Measurements from ENCODE around the gene LTA4H.
"Not testable (repeated sequence)": the region's sequence is repeated elsewhere in the genome, so short reads cannot be mapped to it uniquely, and the experiment has no call there.

The LTA4H gene

DNA sequence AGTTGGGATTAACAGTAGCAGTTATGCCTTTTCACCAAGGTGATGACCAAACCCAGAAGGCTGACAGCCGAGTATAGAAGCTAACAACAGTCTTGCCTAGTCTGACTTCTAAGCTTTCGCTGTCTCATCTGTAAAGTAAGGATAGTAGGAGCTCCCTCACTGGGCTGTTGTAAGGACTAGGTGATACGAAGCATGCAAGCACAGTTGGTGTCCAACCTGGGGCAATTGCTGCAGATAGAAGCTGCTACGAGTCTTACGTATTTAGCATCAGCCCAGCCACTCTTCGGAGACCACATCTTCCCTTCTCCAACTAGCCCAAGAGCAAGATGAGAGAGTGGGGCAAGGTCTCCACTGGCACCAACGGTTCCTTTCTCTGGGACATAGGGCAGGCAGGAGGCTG is 45.3 kb downstream of the LTA4H start:
- DNase-seq (ENCODE audit: low read depth, low spot score), result no peak

- no peak for DNase-seq (ENCODE audit: low read depth, low spot score)
These were observed 45.8 kb downstream of the LTA4H start for GRCh38 chr12:95989504-95990123.

DNA sequence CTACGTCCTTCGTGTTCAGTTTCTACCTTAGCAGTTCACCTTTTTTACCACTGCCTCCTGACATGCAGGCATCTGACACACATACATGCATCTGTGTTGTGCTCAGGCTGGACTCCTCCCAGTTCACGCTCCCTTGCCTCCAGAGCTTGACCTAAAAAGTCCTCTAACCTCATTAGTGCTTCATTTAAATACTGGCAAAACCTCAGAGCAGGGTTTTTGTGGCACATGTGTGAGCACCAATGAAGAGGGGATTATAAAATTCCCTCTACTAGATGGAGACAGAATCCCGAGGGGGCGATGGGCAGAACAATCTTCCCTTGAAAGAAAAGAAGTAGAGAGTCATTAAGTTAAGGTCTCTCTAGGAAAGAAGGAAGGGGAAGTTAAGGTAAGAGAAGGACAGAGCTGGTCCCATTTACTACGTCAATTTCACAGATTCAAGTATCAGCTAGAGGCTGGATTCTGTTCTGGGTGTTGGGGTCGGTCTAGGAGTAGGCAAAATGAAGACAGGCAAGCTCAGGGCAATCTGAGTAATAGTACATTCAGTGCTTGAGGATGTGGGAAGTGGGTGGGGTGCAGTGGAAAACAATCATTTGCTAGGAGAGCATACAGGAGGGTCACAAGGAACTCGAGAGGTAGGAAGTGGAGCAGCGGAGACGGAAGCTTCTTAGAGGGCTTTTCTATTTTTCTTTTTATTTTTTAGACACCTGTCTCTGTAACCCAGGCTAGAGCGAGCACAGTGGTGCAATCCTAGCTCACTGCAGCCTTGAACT is 46.7 kb downstream of the LTA4H start:
- no peak for DNase-seq (ENCODE audit: low read depth, low spot score)

DNA sequence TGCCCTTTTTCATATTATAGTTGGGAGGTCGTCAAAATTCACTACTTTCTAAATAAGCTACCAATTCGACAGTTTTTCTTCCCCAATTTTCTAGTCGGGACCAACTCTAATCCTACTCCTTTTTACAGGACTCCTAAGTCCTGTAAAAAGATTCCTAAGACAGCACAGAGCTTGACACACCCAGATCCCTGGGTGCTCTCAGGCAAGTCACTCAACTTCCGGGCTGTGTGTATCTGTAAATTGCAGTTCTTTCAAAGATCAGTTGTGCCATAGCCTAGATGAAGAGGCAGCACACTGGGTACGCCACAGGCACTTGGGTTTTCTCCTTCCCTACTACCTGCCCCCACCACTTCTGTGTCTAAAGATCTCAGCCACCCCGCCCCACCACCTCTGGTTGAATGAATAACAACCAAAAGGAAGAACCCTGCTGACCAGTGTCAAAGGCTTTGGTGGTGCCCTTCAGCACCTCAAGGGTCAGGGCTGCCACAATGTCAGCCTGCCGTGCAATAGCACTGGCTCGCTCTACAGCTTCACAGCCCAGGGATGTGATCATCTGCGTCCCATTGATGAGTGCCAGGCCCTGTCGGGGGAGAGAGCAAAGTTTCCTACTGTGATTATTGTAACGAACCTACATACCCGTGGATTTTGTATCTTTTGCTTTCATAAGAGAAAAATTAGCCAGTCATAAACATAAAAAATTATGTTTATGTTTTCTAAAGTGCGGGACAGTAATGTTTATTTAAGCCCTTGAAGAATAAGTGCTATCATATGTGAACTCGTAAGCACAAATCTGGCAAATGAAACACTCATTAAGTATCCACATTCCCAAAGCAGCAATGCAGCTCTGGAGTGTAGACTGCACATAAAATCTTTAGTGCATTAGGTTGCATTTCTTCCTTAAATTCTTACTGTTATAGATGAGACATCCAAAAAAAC is 48.5 kb downstream of the LTA4H start:
- no peak for DNase-seq (ENCODE audit: low read depth, low spot score)

DNA sequence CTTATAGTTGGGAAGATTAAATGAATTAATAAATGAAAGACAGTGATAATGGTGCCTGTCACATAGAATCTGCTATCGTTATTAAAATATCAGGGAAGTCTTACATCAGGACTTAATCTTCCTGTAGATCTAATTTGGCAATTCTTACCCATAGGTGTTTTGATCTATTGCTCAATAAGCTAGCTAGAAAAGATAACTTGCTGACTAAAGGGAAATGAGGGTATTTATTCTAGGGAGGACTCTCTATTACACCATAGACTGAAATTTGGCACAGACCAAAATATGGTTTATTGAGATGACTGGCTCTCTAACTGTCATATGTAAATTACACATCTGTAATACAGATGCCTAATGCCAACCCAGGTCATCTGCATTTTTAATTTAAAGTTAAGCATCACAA is 50.7 kb downstream of the LTA4H start:
- no peak for DNase-seq (ENCODE audit: low read depth, low spot score)

DNA sequence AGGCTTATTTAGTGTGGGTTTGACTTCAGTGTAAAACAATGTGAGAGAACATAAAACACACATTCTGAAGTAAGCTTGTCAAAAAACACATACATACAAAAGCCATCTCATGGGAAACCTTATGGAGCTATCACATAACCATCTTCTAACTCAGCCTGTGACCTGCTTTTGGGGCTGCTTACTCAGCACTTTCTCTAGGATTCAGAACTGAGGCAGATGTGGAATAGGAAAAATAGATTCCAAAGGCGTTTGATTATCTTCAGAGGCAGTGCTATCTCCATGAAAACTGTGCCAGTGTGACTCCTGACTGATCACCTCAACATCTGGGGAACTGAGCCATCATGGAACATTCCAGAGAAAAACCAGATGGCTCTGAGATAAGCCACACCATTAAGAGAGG is 52.8 kb downstream of the LTA4H start:
- no peak for DNase-seq (ENCODE audit: low read depth, low spot score)

GRCh38 chr12:95980437-95980836 is 55.0 kb downstream of the LTA4H start:
- DNase-seq (ENCODE audit: low read depth, low spot score), result no peak

DNA sequence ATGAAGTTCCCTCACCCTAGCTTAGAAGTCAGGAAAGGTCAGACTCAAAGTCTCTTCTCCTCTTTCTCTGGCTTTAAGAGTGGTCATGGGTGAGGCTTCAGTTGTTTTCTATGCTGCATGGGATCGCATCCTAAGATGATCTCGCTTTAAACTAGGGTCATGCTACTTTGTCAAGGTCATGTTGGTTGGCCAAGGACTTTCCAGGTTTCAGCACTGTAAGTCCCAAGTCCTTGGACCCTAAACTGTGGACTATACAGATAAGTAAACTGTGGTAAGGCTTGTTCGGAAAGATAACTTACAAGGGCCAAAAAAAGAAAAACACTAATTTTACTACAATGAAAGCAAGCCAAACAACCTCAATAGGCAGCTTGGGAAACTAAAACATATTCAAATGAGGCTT is 56.6 kb downstream of the LTA4H start:
- no peak for DNase-seq (ENCODE audit: low read depth, low spot score)

DNA sequence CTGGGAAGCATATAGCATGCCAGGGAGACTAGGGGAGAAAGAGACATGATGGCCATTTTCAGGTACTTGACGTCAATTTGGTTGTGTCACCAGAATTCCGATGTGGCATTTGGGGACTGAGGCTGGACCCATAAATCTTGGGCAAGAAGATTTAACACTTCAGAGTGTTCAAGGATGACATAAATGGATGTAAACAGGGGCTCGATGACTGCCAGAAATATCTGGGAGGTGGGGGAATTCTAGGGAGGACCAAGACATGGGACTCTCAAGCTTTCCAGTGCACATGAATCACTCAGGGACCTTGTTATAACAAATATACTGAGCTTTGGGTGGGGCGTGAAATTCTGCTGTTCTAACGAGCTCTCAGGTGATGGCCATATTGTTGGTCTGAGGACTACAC is 57.0 kb downstream of the LTA4H start:
- no peak for DNase-seq (ENCODE audit: low read depth, low spot score)

- no peak for DNase-seq (ENCODE audit: low read depth, low spot score)
These were observed 57.6 kb downstream of the LTA4H start for GRCh38 chr12:95977764-95978305.

GRCh38 chr12:95976416-95976832 is 59.0 kb downstream of the LTA4H start:
- peak; percentile 48 for DNase-seq (ENCODE audit: low read depth, low spot score)

- no peak for DNase-seq (ENCODE audit: low read depth, low spot score)
These were observed 59.9 kb downstream of the LTA4H start for GRCh38 chr12:95975491-95975890.

DNA sequence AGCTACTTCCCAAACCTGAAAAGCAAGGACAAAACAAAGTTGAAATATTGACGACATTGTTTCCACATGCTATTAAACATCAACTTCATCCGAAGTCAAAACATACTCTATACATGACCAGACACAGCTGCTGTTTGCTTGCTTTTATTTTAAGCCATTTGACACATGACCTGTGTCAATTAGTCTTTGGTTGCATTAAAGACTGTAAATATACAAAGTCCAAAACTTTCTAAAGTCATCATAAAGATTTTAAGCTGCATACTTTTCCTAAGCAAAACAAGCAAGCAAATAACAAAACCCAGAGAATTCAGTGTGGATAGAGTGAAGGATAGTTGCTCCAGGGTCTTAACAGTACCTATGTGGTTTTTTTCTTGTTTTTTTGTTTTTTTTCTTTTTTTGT is 61.0 kb downstream of the LTA4H start:
- no peak for DNase-seq (ENCODE audit: low read depth, low spot score)

DNA sequence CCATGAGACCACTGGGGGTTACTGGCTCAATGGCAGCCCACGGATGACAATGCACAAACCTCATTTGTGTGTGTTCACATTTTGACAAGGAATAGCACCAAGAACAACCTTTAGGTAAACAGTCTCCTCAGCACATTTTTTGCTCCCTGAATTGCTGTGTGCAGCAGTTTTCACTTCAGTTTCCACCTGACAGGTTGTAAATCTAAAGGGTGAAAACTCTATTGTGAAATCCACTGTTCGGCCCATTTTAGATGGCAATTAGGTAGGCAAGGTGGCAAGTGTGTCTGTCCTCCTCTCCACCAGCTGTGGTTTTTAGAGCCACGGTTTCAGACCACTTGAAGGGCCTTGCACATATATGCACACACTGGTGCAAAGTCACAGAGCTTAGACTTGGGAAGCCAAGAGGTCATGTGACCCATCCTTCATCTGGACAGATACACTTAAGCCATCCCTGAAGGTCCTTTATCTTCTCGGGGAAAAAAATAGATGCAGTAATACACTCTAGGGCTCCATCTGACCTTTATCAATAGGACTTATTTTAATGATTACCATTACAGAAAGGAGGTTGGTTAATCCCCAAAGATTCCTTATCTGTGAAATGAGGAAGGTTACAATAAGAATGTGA is 62.4 kb downstream of the LTA4H start:
- DNase-seq (ENCODE audit: low read depth, low spot score), result no peak

GRCh38 chr12:95970905-95971304 is 64.5 kb downstream of the LTA4H start:
- peak; percentile 42 for DNase-seq (ENCODE audit: low read depth, low spot score)

GRCh38 chr12:95969116-95969515 is 66.3 kb downstream of the LTA4H start:
- DNase-seq (ENCODE audit: low read depth, low spot score), result not testable (repeated sequence)

- no peak for DNase-seq (ENCODE audit: low read depth, low spot score)
These were observed 68.1 kb downstream of the LTA4H start for GRCh38 chr12:95967301-95967700.

GRCh38 chr12:95966287-95966870 is 69.0 kb downstream of the LTA4H start:
- DNase-seq (ENCODE audit: low read depth, low spot score), result no peak

DNA sequence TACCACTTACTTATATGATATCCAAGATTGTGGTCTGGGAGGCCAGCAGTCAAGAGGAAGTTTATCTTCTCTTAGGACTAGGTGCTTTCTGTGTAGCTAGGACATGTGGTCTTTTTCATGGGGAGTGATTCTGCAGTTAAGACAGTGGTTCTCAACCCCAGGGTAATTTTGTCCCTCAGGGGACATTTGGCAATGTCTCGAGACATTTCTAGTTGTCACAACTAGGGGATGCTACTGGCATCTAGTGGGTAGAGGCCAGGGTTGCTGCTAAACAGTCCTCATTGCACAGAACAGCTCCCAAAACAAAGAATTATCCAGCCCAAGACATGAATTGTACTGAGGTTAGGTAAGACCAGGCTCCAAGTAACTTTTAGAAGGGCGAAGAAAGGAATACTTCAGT is 72.3 kb downstream of the LTA4H start:
- no peak for DNase-seq (ENCODE audit: low read depth, low spot score)

GRCh38 chr12:95962222-95962621 is 73.2 kb downstream of the LTA4H start:
- DNase-seq (ENCODE audit: low read depth, low spot score), result no peak

- no peak for DNase-seq (ENCODE audit: low read depth, low spot score)
These were observed 75.1 kb downstream of the LTA4H start for GRCh38 chr12:95960241-95960640.
